ENCODE results near the gene SUCLA2.
A peak's percentile ranks its signal among the peaks of the same experiment; 100 is the strongest.

Gene SUCLA2

DNA sequence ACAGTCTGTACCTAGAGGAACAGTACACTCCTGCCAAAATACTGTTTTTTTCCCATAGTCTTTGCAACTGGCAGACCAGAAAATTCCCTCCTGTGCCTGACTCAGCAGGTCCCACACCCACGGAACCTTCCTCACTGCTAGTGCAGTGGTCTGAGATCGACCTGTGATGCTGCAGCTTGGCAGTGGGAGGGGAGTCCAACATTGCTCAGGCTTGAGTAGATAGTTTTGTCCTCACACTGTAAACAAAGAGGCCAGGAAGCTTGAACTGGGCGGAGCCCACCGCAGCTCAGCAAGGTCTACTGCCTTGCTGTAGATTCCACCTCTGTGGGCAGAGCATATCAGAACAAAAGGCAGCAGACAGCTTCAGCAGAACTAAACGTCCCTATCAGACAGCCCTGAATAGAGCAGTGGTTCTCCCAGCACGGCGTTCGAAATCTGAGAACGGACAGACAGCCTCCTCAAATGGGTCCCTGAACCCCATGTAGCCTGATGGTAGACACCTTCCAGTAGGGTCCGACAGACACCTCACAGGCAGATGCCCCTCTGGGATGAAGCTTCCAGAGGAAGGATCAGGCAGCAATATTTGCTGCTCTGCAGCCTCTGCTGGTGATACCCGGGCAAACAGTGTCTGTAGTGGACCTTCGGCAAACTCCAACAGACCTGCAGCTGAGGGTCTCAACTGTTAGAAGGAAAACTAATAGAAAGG, 92.7 kb downstream of the SUCLA2 start:
- no peak for TF ChIP-seq CTCF (IDR thresholded peaks at IDR 0.05; ENCODE audit: low read depth, low read length)
- no peak overlapping the region for H3K4me3 ChIP-seq (replicated peaks in 1 of 2; ENCODE audit: low read depth in 2 of 2, low read length in 2 of 2)
- DNase-seq (ENCODE audit: low read depth in 2 of 2): peak; percentile 26 to 33

GRCh38 chr13:47904891-47905290, 96.2 kb downstream of the SUCLA2 start:
- no peak for TF ChIP-seq CTCF (IDR thresholded peaks at IDR 0.05; ENCODE audit: low read depth, low read length)
- H3K4me3 ChIP-seq (replicated peaks in 1 of 2; ENCODE audit: low read depth in 2 of 2, low read length in 2 of 2): no peak overlapping the region

GRCh38 chr13:47904241-47904640, 96.8 kb downstream of the SUCLA2 start:
- DNase-seq (ENCODE audit: low read depth in 2 of 2): no peak
- no peak overlapping the region for H3K4me3 ChIP-seq (replicated peaks in 1 of 2; ENCODE audit: low read depth in 2 of 2, low read length in 2 of 2)
- TF ChIP-seq CTCF (IDR thresholded peaks at IDR 0.05; ENCODE audit: low read depth, low read length): no peak

More at GRCh38 chr13:47904891-47905290, 96.2 kb downstream of the SUCLA2 start:
- DNase-seq (ENCODE audit: low read depth in 2 of 2): no peak

GRCh38 chr13:47903836-47904235, 97.2 kb downstream of the SUCLA2 start:
- no peak for TF ChIP-seq CTCF (IDR thresholded peaks at IDR 0.05; ENCODE audit: low read depth, low read length)
- DNase-seq (ENCODE audit: low read depth in 2 of 2): peak; percentile 49 to 52
- H3K4me3 ChIP-seq (replicated peaks in 1 of 2; ENCODE audit: low read depth in 2 of 2, low read length in 2 of 2): no peak overlapping the region

DNA sequence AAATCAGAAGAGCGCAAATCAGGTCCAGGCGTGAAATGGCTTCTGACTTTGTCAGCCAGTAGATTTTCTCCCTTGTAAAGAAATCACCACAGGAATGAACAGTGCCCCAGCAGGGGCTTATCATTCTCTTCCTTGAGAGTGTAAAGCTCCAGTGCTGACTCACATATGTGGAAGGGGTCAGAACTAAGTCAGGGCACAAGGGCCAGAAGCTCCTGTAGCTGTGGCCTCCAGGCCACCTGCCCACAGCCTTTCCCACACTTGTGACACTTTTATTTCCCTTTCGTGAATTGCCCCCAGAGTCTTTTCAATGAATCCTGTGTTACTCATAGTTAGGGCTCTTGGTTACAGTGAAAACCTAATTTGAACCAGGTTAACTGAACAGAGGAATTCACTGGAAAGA, 99.6 kb downstream of the SUCLA2 start:
- peak in 1 of 2 donors; percentile 17 for DNase-seq (ENCODE audit: low read depth in 2 of 2)
- no peak for TF ChIP-seq CTCF (IDR thresholded peaks at IDR 0.05; ENCODE audit: low read depth, low read length)
- H3K4me3 ChIP-seq (replicated peaks in 1 of 2; ENCODE audit: low read depth in 2 of 2, low read length in 2 of 2): no peak overlapping the region

- no peak for TF ChIP-seq CTCF (IDR thresholded peaks at IDR 0.05; ENCODE audit: low read depth, low read length)
- DNase-seq (ENCODE audit: low read depth in 2 of 2): no peak
- no peak overlapping the region for H3K4me3 ChIP-seq (replicated peaks in 1 of 2; ENCODE audit: low read depth in 2 of 2, low read length in 2 of 2)
These were observed 103.0 kb downstream of the SUCLA2 start for GRCh38 chr13:47898080-47898479.

Measured in cardiac fibroblast (primary cell).